ENCODE measurements around the gene TCEA2. TPM values are rescaled to one million over a fixed set of nuclear protein-coding genes. Genes with fewer than 3 reads are reported as not detected.
A peak's percentile ranks its signal among the peaks of the same experiment; 100 is the strongest.

The TCEA2 gene
- total RNA-seq, 4 donors from 2014 or later: 22.8 to 59.0 (median 43.6) TPM

GRCh38 chr20:64074184-64074789 is 11.3 kb downstream of the TCEA2 start:
- no peak for DNase-seq (ENCODE audit: extremely low spot score)
- Histone ChIP-seq H3K4me1 (peaks cover 14 to 26% (median 18%) of the 10 kb centered on the region in 4 donors), H3K36me3 (peaks cover 6 to 48% (median 37%) of the 10 kb centered on the region in 4 donors), H3K27me3 (no peaks in the 10 kb centered on the region), H3K9me3 (no peaks in the 10 kb centered on the region), H3K27ac (replicated peaks in 1 of 4) (no peak overlapping the region), H3K4me3 (no peak overlapping the region)
- no peak for TF ChIP-seq POLR2AphosphoS5 (IDR thresholded peaks at IDR 0.05)
- no peak for TF ChIP-seq EP300 (IDR thresholded peaks at IDR 0.05)
- TF ChIP-seq POLR2A (IDR thresholded peaks at IDR 0.05; ENCODE audit: low read depth): no peak
- no peak for TF ChIP-seq CTCF (IDR thresholded peaks at IDR 0.05)
- intact Hi-C loops (cut with DNase I): no loop called here
- WGBS: 91% methylated on average over 15 of the region's 28 CpGs

GRCh38 chr20:64074963-64075362 is 12.0 kb downstream of the TCEA2 start:
- H3K4me3 ChIP-seq: no peak overlapping the region
- no peaks in the 10 kb centered on the region for H3K9me3 ChIP-seq
- no peak for TF ChIP-seq CTCF (IDR thresholded peaks at IDR 0.05)
- no peak for TF ChIP-seq POLR2AphosphoS5 (IDR thresholded peaks at IDR 0.05)
- TF ChIP-seq EP300 (IDR thresholded peaks at IDR 0.05): no peak
- no peak for TF ChIP-seq POLR2A (IDR thresholded peaks at IDR 0.05; ENCODE audit: low read depth)
- H3K4me1 ChIP-seq: peaks cover 18 to 26% (median 20%) of the 10 kb centered on the region in 4 donors
- 95% methylated on average over 8 of the region's 8 CpGs for WGBS
- peaks cover 6 to 46% (median 37%) of the 10 kb centered on the region in 4 donors for H3K36me3 ChIP-seq
- no peaks in the 10 kb centered on the region for H3K27me3 ChIP-seq
- DNase-seq (ENCODE audit: extremely low spot score): no peak
- intact Hi-C loops (cut with DNase I): no loop called here
- H3K27ac ChIP-seq (replicated peaks in 1 of 4): no peak overlapping the region

GRCh38 chr20:64075556-64075955 is 12.6 kb downstream of the TCEA2 start:
- Histone ChIP-seq H3K27ac (replicated peaks in 1 of 4) (no peak overlapping the region), H3K4me3 (no peak overlapping the region), H3K36me3 (peaks cover 6 to 40% (median 35%) of the 10 kb centered on the region in 4 donors), H3K9me3 (no peaks in the 10 kb centered on the region), H3K4me1 (peaks cover 24 to 32% (median 26%) of the 10 kb centered on the region in 4 donors), H3K27me3 (no peaks in the 10 kb centered on the region)
- TF ChIP-seq CTCF (IDR thresholded peaks at IDR 0.05): no peak
- intact Hi-C loops (cut with DNase I): no loop called here
- WGBS: 93% methylated on average over 12 of the region's 12 CpGs
- DNase-seq (ENCODE audit: extremely low spot score): no peak

GRCh38 chr20:64076061-64076997 is 13.3 kb downstream of the TCEA2 start:
- WGBS: 92% methylated on average over 7 of the region's 22 CpGs

More at GRCh38 chr20:64076061-64076997, 13.3 kb downstream of the TCEA2 start:
- intact Hi-C loops (cut with DNase I): no loop called here
- peak overlapping the region; percentile 67 to 86 (median 76) for H3K4me3 ChIP-seq
- no peak for DNase-seq (ENCODE audit: extremely low spot score)
- TF ChIP-seq POLR2AphosphoS5 (IDR thresholded peaks at IDR 0.05): no peak
- no peak for TF ChIP-seq EP300 (IDR thresholded peaks at IDR 0.05)
- no peak for TF ChIP-seq CTCF (IDR thresholded peaks at IDR 0.05)
- no peak for TF ChIP-seq POLR2A (IDR thresholded peaks at IDR 0.05; ENCODE audit: low read depth)
- H3K9me3 ChIP-seq: no peaks in the 10 kb centered on the region
- H3K27ac ChIP-seq (replicated peaks in 1 of 4): no peak overlapping the region
- no peaks in the 10 kb centered on the region for H3K27me3 ChIP-seq
- H3K36me3 ChIP-seq: peaks cover 6 to 36% (median 33%) of the 10 kb centered on the region in 4 donors
- peaks cover 26 to 33% (median 26%) of the 10 kb centered on the region in 4 donors for H3K4me1 ChIP-seq

Data from esophagus muscularis mucosa (tissue), 4 donors.